K562 (cell line): ENCODE measurements around the gene GLYATL1. TPM values are rescaled to one million over a fixed set of nuclear protein-coding genes. Genes with fewer than 3 reads are reported as not detected.

Source experiments
- ATAC-seq: fragments of 200-7000 bp; cut with Tn5 transposase; 3 replicates; pipeline ENCODE4 v1.9.1; 2020; ENCODE audit warnings: moderate library complexity
- BruUV-seq: library from RNA; stranded (reverse); fragments of 400-500 nt; replicated peaks from 2 replicates; lab custom pipeline; 2021; lab: Mats Ljungman, UMichigan
- CTCF ChIA-PET: fragments of 300-600 bp; formaldehyde crosslinking; extraction: SDS; loops from one replicate; lab custom pipeline; 2021; ENCODE audit warnings: low intra/inter-chr PET ratio; lab: Yijun Ruan, JAX
- POLR2A ChIA-PET: fragments of 300-600, 350-650 bp; sonication (Branson Sonifier 250); formaldehyde crosslinking; extraction: SDS; loops from one replicate; lab custom pipeline; 2021; ENCODE audit warnings: antibody characterized with exemption, inconsistent platforms; lab: Yijun Ruan, JAX
- DNase-seq, 4 experiments: peaks; one replicate each; pipeline versions ENCODE4 v3.0.0 to v3.0.0-alpha.2; 2011 to 2018; ENCODE audit warnings: low spot score in 3 of 4, mixed read lengths in 3 of 4; ENCODE audit errors: extremely low read depth in 1 of 4
- FAIRE-seq: peaks from 2 replicates; lab custom pipeline; 2011; peaks lifted over from hg19 to GRCh38; lab: Jason Lieb, UNC
- H2AFZ ChIP-seq: 2 replicates; pipeline ENCODE4 v1.6.0; 2011; ENCODE audit warnings: low read depth, low read length, control low read depth, inconsistent platforms
- H3K27ac ChIP-seq: fragments of 200-600 bp; 3 replicates; pipeline ENCODE4 v1.8.0; 2011; ENCODE audit warnings: low read depth, mild to moderate bottlenecking, control low read depth, inconsistent platforms, low read length, moderate library complexity, mixed read lengths; ENCODE audit errors: extremely low read depth
- H3K27me3 ChIP-seq, 2 experiments: fragments of 300-600 bp in 1 of 2; 2 replicates in 1 of 2; 3 replicates in 1 of 2; pipeline versions ENCODE4 v1.6.0 to v1.8.0; 2011; ENCODE audit warnings: inconsistent platforms in 2 of 2, low read length in 2 of 2, mild to moderate bottlenecking in 1 of 2, mixed read lengths in 1 of 2, moderate library complexity in 1 of 2; ENCODE audit not compliant: control insufficient read depth in 2 of 2, insufficient read depth in 2 of 2
- H3K36me3 ChIP-seq: fragments of 300-600 bp; 3 replicates; pipeline ENCODE4 v1.8.0; 2011; ENCODE audit warnings: mild to moderate bottlenecking, low read length, inconsistent platforms; ENCODE audit not compliant: control insufficient read depth, insufficient read depth
- H3K4me1 ChIP-seq, 2 experiments: fragments of 200-600 bp in 1 of 2; replicated peaks in 1 of 2; 2 replicates in 1 of 2; 3 replicates in 1 of 2; pipeline versions ENCODE4 v1.5.1 to v1.8.0; 2011; ENCODE audit warnings: inconsistent platforms in 2 of 2, low read length in 2 of 2, mild to moderate bottlenecking in 1 of 2, mixed read lengths in 1 of 2, moderate library complexity in 1 of 2; ENCODE audit not compliant: control insufficient read depth in 2 of 2, insufficient read depth in 2 of 2
- H3K4me2 ChIP-seq: 2 replicates; pipeline ENCODE4 v1.6.1; 2011; ENCODE audit warnings: low read length, control low read depth, inconsistent platforms, mixed read lengths; ENCODE audit not compliant: insufficient read depth
- H3K4me3 ChIP-seq: fragments of 200-600 bp; sonication (generic), shearing (Covaris generic); 2 replicates; pipeline ENCODE4 v1.5.1; 2016; ENCODE audit warnings: control low read depth, inconsistent platforms
- H3K79me2 ChIP-seq: fragments of 200-600 bp; 3 replicates; pipeline ENCODE4 v1.8.0; 2011; ENCODE audit warnings: low read length, inconsistent platforms; ENCODE audit not compliant: control insufficient read depth, insufficient read depth
- H3K9ac ChIP-seq, 2 experiments: 2 replicates each; pipeline versions ENCODE4 v1.6.0 to v1.6.1; 2011; ENCODE audit warnings: low read depth in 2 of 2, low read length in 2 of 2, control low read depth in 1 of 2, inconsistent platforms in 1 of 2, mild to moderate bottlenecking in 1 of 2, mixed read lengths in 1 of 2; ENCODE audit not compliant: insufficient read depth in 1 of 2
- H3K9me1 ChIP-seq: one replicate; pipeline ENCODE4 v1.6.0; 2011; ENCODE audit warnings: inconsistent platforms, mild to moderate bottlenecking, low read length, moderate library complexity; ENCODE audit not compliant: control insufficient read depth, insufficient read depth
- H3K9me3 ChIP-seq: replicated peaks from 2 replicates; pipeline ENCODE4 v1.5.1; 2011; ENCODE audit warnings: low read depth, low read length, inconsistent platforms; ENCODE audit not compliant: control insufficient read depth, insufficient read depth
- H4K20me1 ChIP-seq: replicated peaks from 2 replicates; pipeline ENCODE4 v1.6.1; 2011; ENCODE audit warnings: low read length, inconsistent platforms, mixed read lengths; ENCODE audit not compliant: control insufficient read depth, insufficient read depth
- CCNT2 ChIP-seq: IDR thresholded peaks from 2 replicates; pipeline ENCODE4 v1.6.1; 2011; ENCODE audit warnings: borderline replicate concordance, low read depth, mild to moderate bottlenecking, moderate library complexity, mixed read lengths, low read length; ENCODE audit not compliant: insufficient read length; ENCODE audit errors: extremely low read depth
- PHF21A ChIP-seq: fragments of 450-650 bp; IDR thresholded peaks from 2 replicates; pipeline ENCODE4 v1.6.1; 2017; ENCODE audit warnings: low read depth, borderline replicate concordance
- POLR3A ChIP-seq: IDR thresholded peaks from 2 replicates; pipeline ENCODE4 v1.6.1; 2011; ENCODE audit warnings: borderline replicate concordance, mild to moderate bottlenecking, moderate library complexity; ENCODE audit not compliant: insufficient read length, insufficient read depth; ENCODE audit errors: extremely low read depth
- TGIF2 ChIP-seq: sonication (generic); formaldehyde crosslinking; IDR thresholded peaks from 2 replicates; pipeline ENCODE4 v1.8.1; 2022; ENCODE audit warnings: mild to moderate bottlenecking, missing genetic modification reagents, moderate library complexity
- WGBS: fragments of 100-300 bp; shearing (Covaris generic); methylation state at CpG from one replicate; pipeline ENCODE4 v1.1.6; 2016; ENCODE audit warnings: low coverage, mixed read lengths; ENCODE audit not compliant: insufficient coverage; ENCODE audit errors: missing lambda C conversion rate; 5-methylcytosine and 5-hydroxymethylcytosine counted together
- in situ Hi-C: fragments of 300-500 bp; cut with MboI; formaldehyde crosslinking; loops from 4 replicates; pipeline ENCODE4 v1.15.0; 2018; ENCODE audit warnings: inconsistent platforms, mixed read lengths
- intact Hi-C: fragments of 100-400 bp; cut with micrococcal nuclease; formaldehyde crosslinking; loops from 2 replicates; pipeline ENCODE4 v1.14.2; 2022
- polyA plus RNA-seq, 8 experiments: library from polyadenylated mRNA; depleted of rRNA in 4 of 8; stranded (reverse) in 5 of 8; unstranded in 3 of 8; fragments of >200 nt; fragmentation: Nextera tagmentation in 2 of 8; fragmentation: Illumina TruSeq in 1 of 8; extraction: Ambion mirVana in 2 of 8; extraction: Trizol in 1 of 8; gene quantifications; 2 replicates each; pipeline versions ENCODE4 v1.2.1 to v1.2.3, GENCODE V29; 2011 to 2014; ENCODE audit warnings: inconsistent platforms in 1 of 8, missing spikeins in 1 of 8
- total RNA-seq, 7 experiments: library from RNA; depleted of rRNA in 6 of 7; stranded (reverse); fragments of >200 nt in 6 of 7; fragmentation: Illumina TruSeq in 2 of 7; extraction: Trizol in 2 of 7; gene quantifications; 2 replicates each; pipeline versions ENCODE4 v1.2.1 to v1.2.3, GENCODE V29; 2011 to 2021; ENCODE audit warnings: low replicate concordance in 1 of 7
- TF ChIP-seq, protein P1 (sequence below): sonication (generic); formaldehyde crosslinking; IDR thresholded peaks from 2 replicates; pipeline ENCODE4 v1.8.0; 2022; ENCODE audit warnings: mild to moderate bottlenecking, missing genetic modification reagents, borderline replicate concordance
- TF ChIP-seq, protein P2 (sequence below): fragments of 250-450 bp; sonication (Bioruptor Pico); IDR thresholded peaks from 2 replicates; pipeline ENCODE4 v1.4.0; 2020; ENCODE audit warnings: mild to moderate bottlenecking, moderate library complexity

GLYATL1 gene
- total and polyA plus RNA-seq, 9 of the 15 experiments (the other 6 are each of a cell fraction or from before 2014, with no cell fraction given): not detected

DNA sequence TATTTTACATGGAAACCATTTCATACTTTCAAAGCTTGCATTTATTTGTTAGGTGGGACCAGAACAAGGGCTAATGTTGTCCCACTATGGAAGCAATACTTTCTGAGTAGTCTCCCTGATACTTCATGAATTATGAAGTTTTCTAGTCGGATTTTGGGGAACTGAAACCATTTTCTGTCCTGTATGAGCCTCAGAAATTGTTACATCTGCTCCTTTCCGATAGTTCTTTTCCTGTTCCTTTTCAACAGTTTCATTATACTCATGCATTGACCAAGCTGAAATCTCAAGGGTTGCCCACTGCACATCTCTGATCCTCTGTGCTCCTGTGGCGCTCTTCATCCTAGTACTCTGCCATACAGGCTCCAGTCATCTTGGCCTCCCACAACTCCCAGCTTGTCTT is 31.5 kb upstream of the GLYATL1 start:
- no TSS peak for BruUV-seq
- 3% methylated on average over 3 of the region's 3 CpGs for WGBS

DNA sequence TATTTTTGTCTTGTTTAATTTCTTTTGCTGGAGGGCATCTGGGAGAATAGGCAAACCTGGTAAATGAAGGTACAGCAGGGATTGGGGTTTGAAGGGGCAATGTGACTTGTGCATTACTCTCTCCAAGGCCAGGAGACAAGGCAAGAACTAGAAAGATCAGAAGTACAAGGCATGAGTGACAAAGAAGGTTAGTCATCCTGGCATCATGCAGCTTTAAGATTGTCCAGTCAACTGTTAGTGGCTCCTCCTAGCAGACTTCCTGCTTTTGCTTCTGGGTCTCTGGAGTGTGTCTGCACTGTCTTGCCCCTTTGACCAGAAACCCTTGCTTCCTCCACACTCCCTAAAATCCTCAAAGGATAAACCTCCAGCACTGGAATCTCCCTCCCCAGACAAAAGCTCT is 27.2 kb upstream of the GLYATL1 start:
- Histone ChIP-seq H3K79me2 (no peaks in the 10 kb centered on the region), H3K27ac (no peak overlapping the region), H2AFZ (no peak overlapping the region), H3K9me1 (no peaks in the 10 kb centered on the region), H3K4me3 (no peak overlapping the region), H3K4me1 (no peaks in the 10 kb centered on the region), H3K36me3 (no peaks in the 10 kb centered on the region), H3K27me3 (0 out of 5 replicates have a peak, but pooled peaks cover 0 to under 1% of the 10 kb centered on the region in 2 experiments), H3K4me2 (no peak overlapping the region), H3K9ac (no peak overlapping the region), H3K9me3 (no peaks in the 10 kb centered on the region), H4K20me1 (no peaks in the 10 kb centered on the region)
- TF ChIP-seq, protein P1, sequence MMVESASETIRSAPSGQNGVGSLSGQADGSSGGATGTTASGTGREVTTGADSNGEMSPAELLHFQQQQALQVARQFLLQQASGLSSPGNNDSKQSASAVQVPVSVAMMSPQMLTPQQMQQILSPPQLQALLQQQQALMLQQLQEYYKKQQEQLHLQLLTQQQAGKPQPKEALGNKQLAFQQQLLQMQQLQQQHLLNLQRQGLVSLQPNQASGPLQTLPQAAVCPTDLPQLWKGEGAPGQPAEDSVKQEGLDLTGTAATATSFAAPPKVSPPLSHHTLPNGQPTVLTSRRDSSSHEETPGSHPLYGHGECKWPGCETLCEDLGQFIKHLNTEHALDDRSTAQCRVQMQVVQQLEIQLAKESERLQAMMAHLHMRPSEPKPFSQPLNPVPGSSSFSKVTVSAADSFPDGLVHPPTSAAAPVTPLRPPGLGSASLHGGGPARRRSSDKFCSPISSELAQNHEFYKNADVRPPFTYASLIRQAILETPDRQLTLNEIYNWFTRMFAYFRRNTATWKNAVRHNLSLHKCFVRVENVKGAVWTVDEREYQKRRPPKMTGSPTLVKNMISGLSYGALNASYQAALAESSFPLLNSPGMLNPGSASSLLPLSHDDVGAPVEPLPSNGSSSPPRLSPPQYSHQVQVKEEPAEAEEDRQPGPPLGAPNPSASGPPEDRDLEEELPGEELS: no peak
- TF ChIP-seq, protein P2, sequence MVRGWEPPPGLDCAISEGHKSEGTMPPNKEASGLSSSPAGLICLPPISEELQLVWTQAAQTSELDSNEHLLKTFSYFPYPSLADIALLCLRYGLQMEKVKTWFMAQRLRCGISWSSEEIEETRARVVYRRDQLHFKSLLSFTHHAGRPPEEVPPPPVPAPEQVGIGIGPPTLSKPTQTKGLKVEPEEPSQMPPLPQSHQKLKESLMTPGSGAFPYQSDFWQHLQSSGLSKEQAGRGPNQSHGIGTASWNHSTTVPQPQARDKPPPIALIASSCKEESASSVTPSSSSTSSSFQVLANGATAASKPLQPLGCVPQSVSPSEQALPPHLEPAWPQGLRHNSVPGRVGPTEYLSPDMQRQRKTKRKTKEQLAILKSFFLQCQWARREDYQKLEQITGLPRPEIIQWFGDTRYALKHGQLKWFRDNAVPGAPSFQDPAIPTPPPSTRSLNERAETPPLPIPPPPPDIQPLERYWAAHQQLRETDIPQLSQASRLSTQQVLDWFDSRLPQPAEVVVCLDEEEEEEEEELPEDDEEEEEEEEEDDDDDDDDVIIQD (CRISPR knock-in tag): no peak
- TF ChIP-seq TGIF2 (CRISPR knock-in tag) (no peak), CCNT2 (no peak)
- FAIRE-seq: no peak
- POLR2A ChIA-PET: no interaction called here
- DNase-seq: no peak
- intact Hi-C loops: no loop called here
- in situ Hi-C loops: no loop called here
- no TSS peak for BruUV-seq
- ATAC-seq: no peak
- CTCF ChIA-PET: no interaction called here

More for the DNA sequence above, 31.5 kb upstream of the GLYATL1 start:
- no peak overlapping the region for H3K9ac ChIP-seq
- in situ Hi-C loops (no loop called here), intact Hi-C loops (no loop called here)
- no peak overlapping the region for H3K27ac ChIP-seq
- ATAC-seq (no peak), FAIRE-seq (no peak), DNase-seq (no peak)
- no peak overlapping the region for H3K4me2 ChIP-seq
- ChIA-PET CTCF (no interaction called here), POLR2A (interaction anchor here (1.4 kb wide), 1 partner anchor 12 kb away, joined by 5 read pairs; no protein-coding TSS in a partner anchor)
- H2AFZ ChIP-seq: no peak overlapping the region
- H3K4me1 ChIP-seq: peaks cover 0 to 5% of the 10 kb centered on the region in 2 experiments; a peak in 2 of 5 replicates
- peaks cover 5 to 16% of the 10 kb centered on the region in 2 experiments; a peak in 2 of 5 replicates for H3K27me3 ChIP-seq
- no peaks in the 10 kb centered on the region for H3K36me3 ChIP-seq
- H3K4me3 ChIP-seq: no peak overlapping the region
- H4K20me1 ChIP-seq: no peaks in the 10 kb centered on the region
- H3K9me1 ChIP-seq: no peaks in the 10 kb centered on the region
- TF ChIP-seq POLR3A: no peak
- no peak for TF ChIP-seq PHF21A
- TF ChIP-seq, all 486 proteins: peak for 0
- H3K9me3 ChIP-seq: no peaks in the 10 kb centered on the region
- no peaks in the 10 kb centered on the region for H3K79me2 ChIP-seq
